HG03457 (cell line): ENCODE measurements around the gene RNF26.

Source experiments
- ATAC-seq: cut with Tn5 transposase; IDR thresholded peaks from one replicate; pipeline ENCODE4 v1.9.1; 2021; ENCODE audit warnings: moderate number of reproducible peaks; ENCODE audit not compliant: unreplicated experiment

The RNF26 gene

GRCh38 chr11:119334174-119334930 is at the start of gene RNF26:
Gene RNF26 (plus strand): TSS chr11:119334527. CDS start chr11:119335123, 596 bp downstream.
- peak; percentile 72 for ATAC-seq

GRCh38 chr11:119285431-119285830 is 48.9 kb upstream of the RNF26 start:
- ATAC-seq = no peak

- ATAC-seq = no peak
These were observed 46.1 kb upstream of the RNF26 start for GRCh38 chr11:119288219-119288618.

GRCh38 chr11:119290894-119291497 is 43.3 kb upstream of the RNF26 start:
- ATAC-seq = no peak

- ATAC-seq = no peak
These were observed 40.9 kb upstream of the RNF26 start for GRCh38 chr11:119293461-119293860.

GRCh38 chr11:119295178-119295577 is 39.1 kb upstream of the RNF26 start:
- no peak for ATAC-seq

GRCh38 chr11:119297938-119298337 is 36.4 kb upstream of the RNF26 start:
- ATAC-seq = no peak

- ATAC-seq = no peak
These were observed 35.6 kb upstream of the RNF26 start for GRCh38 chr11:119298726-119299125.

- no peak for ATAC-seq
These were observed 34.9 kb upstream of the RNF26 start for GRCh38 chr11:119299416-119299815.

- ATAC-seq = no peak
These were observed 33.9 kb upstream of the RNF26 start for GRCh38 chr11:119300198-119300964.

GRCh38 chr11:119303227-119303718 is 31.1 kb upstream of the RNF26 start:
- ATAC-seq = no peak

GRCh38 chr11:119305556-119306372 is 28.6 kb upstream of the RNF26 start:
- no peak for ATAC-seq

- no peak for ATAC-seq
These were observed 27.9 kb upstream of the RNF26 start for GRCh38 chr11:119306373-119306890.

GRCh38 chr11:119307219-119307618 is 27.1 kb upstream of the RNF26 start:
- no peak for ATAC-seq

- ATAC-seq = no peak
These were observed 26.4 kb upstream of the RNF26 start for GRCh38 chr11:119307974-119308373.

GRCh38 chr11:119309411-119309810 is 24.9 kb upstream of the RNF26 start:
- no peak for ATAC-seq

- no peak for ATAC-seq
These were observed 24.2 kb upstream of the RNF26 start for GRCh38 chr11:119309953-119310681.

- ATAC-seq = no peak
These were observed 23.7 kb upstream of the RNF26 start for GRCh38 chr11:119310682-119311052.

GRCh38 chr11:119314726-119315125 is 19.6 kb upstream of the RNF26 start:
- no peak for ATAC-seq
